Endodermal cell (in vitro differentiated cells): Measurements from ENCODE around the gene ATF7. TPM values are rescaled to one million over a fixed set of nuclear protein-coding genes. Genes with fewer than 3 reads are reported as not detected.
"Not testable (repeated sequence)": the region's sequence is repeated elsewhere in the genome, so short reads cannot be mapped to it uniquely, and the experiment has no call there.

Experiments
- DNase-seq: peaks from one replicate; pipeline ENCODE4 v3.0.0-alpha.2; 2017
- H3K27ac ChIP-seq: 2 replicates; pipeline ENCODE4 v1.5.1; 2013; ENCODE audit warnings: mild to moderate bottlenecking, low read depth, low read length, moderate library complexity
- H3K27me3 ChIP-seq: 2 replicates; pipeline ENCODE4 v1.6.1; 2013; ENCODE audit warnings: mild to moderate bottlenecking, low read length, moderate library complexity; ENCODE audit not compliant: insufficient read depth, control insufficient read depth, poor library complexity, severe bottlenecking
- H3K36me3 ChIP-seq: 2 replicates; pipeline ENCODE4 v1.7.0; 2013; ENCODE audit warnings: mild to moderate bottlenecking, low read length, moderate library complexity; ENCODE audit not compliant: control insufficient read depth, insufficient read depth
- H3K4me1 ChIP-seq: one replicate; pipeline ENCODE4 v1.7.0; 2013; ENCODE audit warnings: low read length; ENCODE audit not compliant: control insufficient read depth, insufficient read depth
- H3K4me3 ChIP-seq: 2 replicates; pipeline ENCODE4 v1.5.1; 2013; ENCODE audit warnings: mild to moderate bottlenecking, low read length, moderate library complexity
- H3K9ac ChIP-seq: 2 replicates; pipeline ENCODE4 v1.6.1; 2013; ENCODE audit warnings: mild to moderate bottlenecking, low read length, moderate library complexity; ENCODE audit not compliant: poor library complexity, severe bottlenecking; ENCODE audit errors: extremely low read depth
- H3K9me3 ChIP-seq: 2 replicates; pipeline ENCODE4 v1.6.1; 2013; ENCODE audit warnings: mild to moderate bottlenecking, low read length, moderate library complexity; ENCODE audit not compliant: control insufficient read depth
- H3K27ac Mint-ChIP-seq: 2 replicates; pipeline ENCODE4 v1.8.0; 2020; ENCODE audit warnings: mixed read lengths
- H3K27me3 Mint-ChIP-seq: 2 replicates; pipeline ENCODE4 v1.8.0; 2021; ENCODE audit warnings: mild to moderate bottlenecking, mixed read lengths; ENCODE audit not compliant: insufficient read depth
- H3K36me3 Mint-ChIP-seq: 2 replicates; pipeline ENCODE4 v1.8.0; 2020; ENCODE audit warnings: low read depth, mixed read lengths
- H3K4me1 Mint-ChIP-seq: 2 replicates; pipeline ENCODE4 v1.8.0; 2020; ENCODE audit warnings: mixed read lengths
- H3K4me3 Mint-ChIP-seq: 2 replicates; pipeline ENCODE4 v1.8.0; 2020; ENCODE audit warnings: mild to moderate bottlenecking, moderate library complexity, mixed read lengths
- H3K9me3 Mint-ChIP-seq: 2 replicates; pipeline ENCODE4 v1.8.0; 2020; ENCODE audit warnings: mild to moderate bottlenecking, mixed read lengths
- WGBS, 2 experiments: methylation state at CpG; one replicate each; pipeline versions ENCODE4 v1.1.5 to v1.1.7; 2013; ENCODE audit warnings: missing lambda C conversion rate in 2 of 2, mixed read lengths in 1 of 2; ENCODE audit not compliant: insufficient coverage in 1 of 2, insufficient read length in 1 of 2; 5-methylcytosine and 5-hydroxymethylcytosine counted together
- total RNA-seq, 2 donors: library from RNA; stranded (reverse); fragmentation: NEBNext Ultra II Directional in 1 of 2; extraction: Animal tissue kit (Norgen Biotek cat#: 25700) in 1 of 2; gene quantifications; 2 replicates in 1 of 2; 3 replicates in 1 of 2; pipeline ENCODE4 v1.2.1, GENCODE V29; 2021
- TF ChIP-seq, protein P1 (sequence below): fragments of 200-600 bp; sonication (generic); conservative IDR thresholded peaks from 2 replicates; pipeline ENCODE4 v1.5.0; 2021; ENCODE audit warnings: antibody characterized with exemption, mild to moderate bottlenecking

ATF7 gene
- total RNA-seq, 2 donors from 2014 or later: 29.0 to 36.6 TPM

DNA sequence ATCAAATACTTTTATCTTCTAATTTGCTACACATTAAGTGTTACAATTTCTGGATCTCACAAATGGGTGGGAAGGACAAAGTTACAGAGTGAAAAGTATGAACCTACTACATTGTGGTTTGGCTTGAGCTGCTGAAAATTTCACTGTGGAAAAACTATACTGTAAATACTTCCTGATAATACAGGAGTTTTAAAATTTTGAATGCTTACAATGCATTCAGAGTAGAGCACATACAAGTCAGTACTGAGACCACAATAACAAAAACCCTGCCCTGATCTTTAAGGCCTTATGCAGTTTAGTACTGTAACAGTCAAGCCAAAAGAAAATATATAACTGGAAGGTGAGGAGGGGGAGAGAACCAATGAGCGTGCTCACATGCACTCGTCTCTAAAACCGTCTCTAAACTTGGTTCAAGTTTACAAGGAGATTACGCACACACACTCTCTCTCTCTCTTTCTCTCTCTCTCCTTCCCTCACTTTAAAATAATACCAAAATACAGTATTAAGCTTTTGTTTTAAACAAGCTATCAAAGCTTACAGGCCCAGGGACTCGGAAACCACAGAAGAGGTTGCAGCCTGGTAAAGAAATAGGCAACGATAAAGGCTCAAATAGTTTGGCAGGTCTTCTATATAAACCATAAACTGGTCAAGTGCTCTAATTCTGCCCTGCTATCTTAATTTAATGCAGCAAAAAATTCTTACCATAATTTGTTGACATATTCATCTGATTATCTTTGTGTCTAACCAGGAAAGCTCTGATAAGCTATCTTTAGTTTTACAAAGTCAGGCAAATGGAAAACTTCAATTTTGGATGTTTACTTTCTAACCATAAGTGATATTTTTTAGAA is 58.0 kb downstream of the ATF7 start:
- WGBS, 2 experiments: 90 to 92% methylated on average over 2 to 6 of the region's 6 CpGs
- no peak overlapping the region for H3K4me3 Mint-ChIP-seq
- Histone ChIP-seq H3K4me3 (no peak overlapping the region), H3K36me3 (peaks cover 18% of the 10 kb centered on the region), H3K9ac (no peak overlapping the region), H3K9me3 (peaks cover 19% of the 10 kb centered on the region), H3K4me1 (no peaks in the 10 kb centered on the region), H3K27me3 (no peaks in the 10 kb centered on the region), H3K27ac (no peak overlapping the region)
- H3K4me1 Mint-ChIP-seq: peaks cover 6% of the 10 kb centered on the region
- peaks cover 9% of the 10 kb centered on the region for H3K9me3 Mint-ChIP-seq
- no peak for DNase-seq
- peaks cover 17% of the 10 kb centered on the region for H3K36me3 Mint-ChIP-seq
- TF ChIP-seq, protein P1, sequence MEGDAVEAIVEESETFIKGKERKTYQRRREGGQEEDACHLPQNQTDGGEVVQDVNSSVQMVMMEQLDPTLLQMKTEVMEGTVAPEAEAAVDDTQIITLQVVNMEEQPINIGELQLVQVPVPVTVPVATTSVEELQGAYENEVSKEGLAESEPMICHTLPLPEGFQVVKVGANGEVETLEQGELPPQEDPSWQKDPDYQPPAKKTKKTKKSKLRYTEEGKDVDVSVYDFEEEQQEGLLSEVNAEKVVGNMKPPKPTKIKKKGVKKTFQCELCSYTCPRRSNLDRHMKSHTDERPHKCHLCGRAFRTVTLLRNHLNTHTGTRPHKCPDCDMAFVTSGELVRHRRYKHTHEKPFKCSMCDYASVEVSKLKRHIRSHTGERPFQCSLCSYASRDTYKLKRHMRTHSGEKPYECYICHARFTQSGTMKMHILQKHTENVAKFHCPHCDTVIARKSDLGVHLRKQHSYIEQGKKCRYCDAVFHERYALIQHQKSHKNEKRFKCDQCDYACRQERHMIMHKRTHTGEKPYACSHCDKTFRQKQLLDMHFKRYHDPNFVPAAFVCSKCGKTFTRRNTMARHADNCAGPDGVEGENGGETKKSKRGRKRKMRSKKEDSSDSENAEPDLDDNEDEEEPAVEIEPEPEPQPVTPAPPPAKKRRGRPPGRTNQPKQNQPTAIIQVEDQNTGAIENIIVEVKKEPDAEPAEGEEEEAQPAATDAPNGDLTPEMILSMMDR: no peak
- H3K27ac Mint-ChIP-seq: no peak overlapping the region
- H3K27me3 Mint-ChIP-seq: no peaks in the 10 kb centered on the region

DNA sequence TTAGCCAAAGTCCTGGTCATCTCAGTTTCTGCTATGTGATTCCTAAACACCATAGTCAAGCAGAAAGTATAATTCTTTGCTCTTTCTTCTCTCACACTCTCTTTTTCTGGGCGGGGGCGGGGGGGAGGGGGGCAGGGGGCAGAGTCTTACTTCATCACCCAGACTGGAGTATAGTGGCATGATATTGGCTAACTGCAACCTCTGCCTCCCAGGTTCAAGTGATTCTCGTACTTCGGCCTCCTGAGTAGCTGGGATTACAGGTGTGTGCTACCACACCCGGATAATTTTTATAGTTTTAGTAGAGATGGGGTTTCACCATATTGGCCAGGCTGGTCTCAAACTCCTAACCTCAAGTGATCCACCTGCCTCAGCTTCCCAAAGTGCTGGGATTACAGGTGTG is 60.8 kb downstream of the ATF7 start:
- not testable (repeated sequence) for H3K27me3 Mint-ChIP-seq, H3K36me3 ChIP-seq, H3K4me3 ChIP-seq, H3K4me1 ChIP-seq, H3K4me1 Mint-ChIP-seq, H3K36me3 Mint-ChIP-seq, H3K27ac ChIP-seq, DNase-seq, H3K4me3 Mint-ChIP-seq, H3K27me3 ChIP-seq, H3K9ac ChIP-seq, H3K9me3 ChIP-seq, H3K9me3 Mint-ChIP-seq, H3K27ac Mint-ChIP-seq
- WGBS, 2 experiments: 90 to 100% methylated on average over 3 of the region's 5 CpGs

DNA sequence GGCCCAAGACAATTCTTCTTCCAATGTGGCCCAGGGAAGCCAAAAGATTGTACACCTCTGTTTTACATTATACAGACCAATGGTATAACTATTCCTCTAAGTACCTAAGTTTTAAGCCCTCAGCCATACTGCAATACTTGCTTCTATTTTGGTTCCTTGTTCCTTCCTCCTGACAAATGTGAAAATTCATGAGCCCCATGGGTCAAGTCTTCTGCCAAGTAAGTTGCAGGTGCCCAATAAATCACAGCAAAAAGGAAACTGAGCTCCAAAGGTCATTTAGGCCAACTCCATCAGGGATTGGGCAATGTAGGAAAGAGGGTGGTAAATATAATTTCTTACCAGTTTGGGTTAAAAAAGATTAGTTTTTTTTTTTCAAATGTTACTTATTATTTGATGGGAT is 61.2 kb downstream of the ATF7 start:
- Histone ChIP-seq H3K9ac (no peak overlapping the region), H3K4me3 (no peak overlapping the region), H3K9me3 (no peaks in the 10 kb centered on the region), H3K36me3 (no peaks in the 10 kb centered on the region), H3K27ac (no peak overlapping the region), H3K4me1 (no peaks in the 10 kb centered on the region), H3K27me3 (no peaks in the 10 kb centered on the region)
- Mint-ChIP-seq H3K27ac (no peak overlapping the region), H3K36me3 (no peaks in the 10 kb centered on the region), H3K27me3 (no peaks in the 10 kb centered on the region), H3K4me3 (no peak overlapping the region), H3K4me1 (peaks cover 6% of the 10 kb centered on the region), H3K9me3 (no peaks in the 10 kb centered on the region)
- TF ChIP-seq, protein P1: no peak
- no peak for DNase-seq
